Brain pericyte (primary cell): ENCODE measurements around the gene TBXA2R.
A peak's percentile ranks its signal among the peaks of the same experiment; 100 is the strongest.
"Not testable (repeated sequence)": the region's sequence is repeated elsewhere in the genome, so short reads cannot be mapped to it uniquely, and the experiment has no call there.

ENCODE experiments used
- DNase-seq: peaks from one replicate; pipeline ENCODE4 v3.0.0-alpha.2; 2012; ENCODE audit warnings: low read depth, low spot score

The TBXA2R gene

GRCh38 chr19:3606690-3607289 is at the start of gene TBXA2R:
Gene TBXA2R (minus strand): TSS chr19:3606875. CDS start chr19:3600634, 6,241 bp downstream.
- DNase-seq = no peak

GRCh38 chr19:3656073-3656746 is 49.5 kb upstream of the TBXA2R start:
- DNase-seq = no peak

GRCh38 chr19:3655402-3656072 is 48.9 kb upstream of the TBXA2R start:
- peak; percentile 68 for DNase-seq

GRCh38 chr19:3653865-3654513 is 47.3 kb upstream of the TBXA2R start:
- DNase-seq = no peak

- DNase-seq = no peak
Observed at GRCh38 chr19:3653081-3653795, 46.6 kb upstream of the TBXA2R start.

- no peak for DNase-seq
Observed at GRCh38 chr19:3652422-3652821, 45.7 kb upstream of the TBXA2R start.

GRCh38 chr19:3651684-3652083 is 45.0 kb upstream of the TBXA2R start:
- no peak for DNase-seq

GRCh38 chr19:3649888-3650287 is 43.2 kb upstream of the TBXA2R start:
- DNase-seq = no peak

GRCh38 chr19:3648037-3648905 is 41.6 kb upstream of the TBXA2R start:
- DNase-seq = no peak

- not testable (repeated sequence) for DNase-seq
Observed at GRCh38 chr19:3647102-3647501, 40.4 kb upstream of the TBXA2R start.

- no peak for DNase-seq
Observed at GRCh38 chr19:3646336-3647092, 39.8 kb upstream of the TBXA2R start.

GRCh38 chr19:3645726-3646125 is 39.1 kb upstream of the TBXA2R start:
- DNase-seq = no peak

- no peak for DNase-seq
Observed at GRCh38 chr19:3645067-3645396, 38.4 kb upstream of the TBXA2R start.

GRCh38 chr19:3644351-3645066 is 37.8 kb upstream of the TBXA2R start:
- no peak for DNase-seq

- no peak for DNase-seq
Observed at GRCh38 chr19:3643674-3644313, 37.1 kb upstream of the TBXA2R start.

- DNase-seq = no peak
Observed at GRCh38 chr19:3642987-3643673, 36.5 kb upstream of the TBXA2R start.

- DNase-seq = no peak
Observed at GRCh38 chr19:3642296-3642695, 35.6 kb upstream of the TBXA2R start.

GRCh38 chr19:3641515-3642269 is 35.0 kb upstream of the TBXA2R start:
- DNase-seq = no peak
